ENCODE data around the gene PLIN1.

DNA sequence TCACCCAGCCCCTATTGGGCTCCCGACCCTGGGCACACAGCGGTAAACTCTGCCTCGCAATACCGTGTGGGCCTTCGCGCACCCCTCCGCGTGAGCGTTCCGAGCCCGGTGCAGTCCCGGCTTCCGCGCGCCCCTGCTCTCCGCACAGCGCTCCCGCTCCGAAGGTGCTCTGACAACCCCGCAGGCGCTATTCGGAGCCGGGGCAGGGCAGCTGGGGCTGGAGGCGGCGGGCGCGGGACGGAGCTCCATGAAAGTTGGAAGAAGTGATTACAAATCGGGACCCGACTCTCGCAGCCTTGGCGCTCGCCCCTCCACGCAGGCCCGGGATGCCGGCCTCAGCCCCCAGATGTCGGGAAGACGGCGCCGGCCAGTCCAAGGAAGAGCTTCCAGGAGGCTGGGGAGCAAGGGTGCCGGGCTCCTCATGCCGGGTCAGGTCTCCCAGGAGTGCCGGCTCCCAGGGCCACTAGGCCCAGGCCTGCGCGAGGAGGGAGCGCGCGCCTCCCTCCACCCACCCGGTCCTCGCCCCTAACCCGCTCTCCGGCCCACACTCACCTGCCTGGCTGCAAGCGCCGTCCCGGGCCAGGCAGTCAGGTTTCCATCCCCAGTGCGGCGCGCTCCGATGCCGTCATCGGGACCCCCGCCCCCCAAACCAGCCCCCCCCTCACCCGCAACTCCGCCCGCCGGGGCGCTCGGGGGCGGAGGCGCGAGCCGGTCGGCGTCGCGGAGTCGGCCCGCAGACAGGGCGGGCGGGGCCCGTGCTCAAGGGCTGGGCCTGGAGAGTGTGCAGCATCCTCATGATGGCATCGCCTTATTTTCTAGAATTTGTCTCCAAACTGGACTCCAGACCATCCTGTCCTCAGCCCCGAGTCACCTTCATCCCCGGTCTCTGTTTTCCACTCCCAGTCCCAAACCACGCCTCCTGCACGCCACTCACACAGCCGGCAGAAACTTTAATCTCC lies 24.0 kb downstream of the PLIN1 start, which contains the start of gene KIF7:
- TF ChIP-seq, protein P1, sequence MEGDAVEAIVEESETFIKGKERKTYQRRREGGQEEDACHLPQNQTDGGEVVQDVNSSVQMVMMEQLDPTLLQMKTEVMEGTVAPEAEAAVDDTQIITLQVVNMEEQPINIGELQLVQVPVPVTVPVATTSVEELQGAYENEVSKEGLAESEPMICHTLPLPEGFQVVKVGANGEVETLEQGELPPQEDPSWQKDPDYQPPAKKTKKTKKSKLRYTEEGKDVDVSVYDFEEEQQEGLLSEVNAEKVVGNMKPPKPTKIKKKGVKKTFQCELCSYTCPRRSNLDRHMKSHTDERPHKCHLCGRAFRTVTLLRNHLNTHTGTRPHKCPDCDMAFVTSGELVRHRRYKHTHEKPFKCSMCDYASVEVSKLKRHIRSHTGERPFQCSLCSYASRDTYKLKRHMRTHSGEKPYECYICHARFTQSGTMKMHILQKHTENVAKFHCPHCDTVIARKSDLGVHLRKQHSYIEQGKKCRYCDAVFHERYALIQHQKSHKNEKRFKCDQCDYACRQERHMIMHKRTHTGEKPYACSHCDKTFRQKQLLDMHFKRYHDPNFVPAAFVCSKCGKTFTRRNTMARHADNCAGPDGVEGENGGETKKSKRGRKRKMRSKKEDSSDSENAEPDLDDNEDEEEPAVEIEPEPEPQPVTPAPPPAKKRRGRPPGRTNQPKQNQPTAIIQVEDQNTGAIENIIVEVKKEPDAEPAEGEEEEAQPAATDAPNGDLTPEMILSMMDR (IDR thresholded peaks at IDR 0.05) = no peak
- TF ChIP-seq POLR2A (IDR thresholded peaks at IDR 0.05) = no peak
- TF ChIP-seq EP300 (IDR thresholded peaks at IDR 0.05) = no peak
- TF ChIP-seq POLR2AphosphoS5 (IDR thresholded peaks at IDR 0.05) = peak in 2 of 4 donors; percentile 18 to 52

Data from sigmoid colon (tissue), 4 donors.